GM18870 (cell line): ENCODE results near the gene LYPD8.

Experiments used
- ATAC-seq: cut with Tn5 transposase; IDR thresholded peaks from one replicate; pipeline ENCODE4 v1.9.1; 2021; ENCODE audit warnings: moderate library complexity; ENCODE audit not compliant: unreplicated experiment

The LYPD8 gene

GRCh38 chr1:248702714-248703113, 52.8 kb downstream of the LYPD8 start, which contains the start of gene OR14I1:
Gene OR14I1 (minus strand): TSS chr1:248702766.
- ATAC-seq, result no peak

- no peak for ATAC-seq
Measured at GRCh38 chr1:248699099-248699498, 56.5 kb downstream of the LYPD8 start.

GRCh38 chr1:248697907-248698306, 57.7 kb downstream of the LYPD8 start:
- no peak for ATAC-seq

- ATAC-seq, result no peak
Measured at GRCh38 chr1:248696774-248697173, 58.8 kb downstream of the LYPD8 start.

GRCh38 chr1:248696261-248696660, 59.3 kb downstream of the LYPD8 start:
- no peak for ATAC-seq

GRCh38 chr1:248695451-248696132, 60.0 kb downstream of the LYPD8 start:
- no peak for ATAC-seq

GRCh38 chr1:248691567-248692155, 63.9 kb downstream of the LYPD8 start:
- ATAC-seq, result no peak
